ENCODE results near the gene YY1. TPM values are rescaled to one million over a fixed set of nuclear protein-coding genes. Genes with fewer than 3 reads are reported as not detected.
"Not testable (repeated sequence)": the region's sequence is repeated elsewhere in the genome, so short reads cannot be mapped to it uniquely, and the experiment has no call there.

Gene YY1
- polyA plus RNA-seq, 1 experiment: 15.7 TPM

GRCh38 chr14:100279563-100279962 lies 40.6 kb downstream of the YY1 start:
- no peaks in the 10 kb centered on the region for H3K27me3 ChIP-seq (ENCODE audit: control insufficient read depth, insufficient read depth, low read length)
- CTCF ChIA-PET: interaction anchor here (1.0 to 1.2 kb wide), 2 partner anchors 13 kb away, joined by 3 to 4 read pairs; no protein-coding TSS in a partner anchor

GRCh38 chr14:100281286-100282082 lies 42.5 kb downstream of the YY1 start:
- POLR2A ChIA-PET: no interaction called here

More at GRCh38 chr14:100279563-100279962, 40.6 kb downstream of the YY1 start:
- no peak for DNase-seq (ENCODE audit: low read depth)
- no peak overlapping the region for H3K4me3 ChIP-seq (ENCODE audit: low read depth, low read length)
- TF ChIP-seq, protein P1, sequence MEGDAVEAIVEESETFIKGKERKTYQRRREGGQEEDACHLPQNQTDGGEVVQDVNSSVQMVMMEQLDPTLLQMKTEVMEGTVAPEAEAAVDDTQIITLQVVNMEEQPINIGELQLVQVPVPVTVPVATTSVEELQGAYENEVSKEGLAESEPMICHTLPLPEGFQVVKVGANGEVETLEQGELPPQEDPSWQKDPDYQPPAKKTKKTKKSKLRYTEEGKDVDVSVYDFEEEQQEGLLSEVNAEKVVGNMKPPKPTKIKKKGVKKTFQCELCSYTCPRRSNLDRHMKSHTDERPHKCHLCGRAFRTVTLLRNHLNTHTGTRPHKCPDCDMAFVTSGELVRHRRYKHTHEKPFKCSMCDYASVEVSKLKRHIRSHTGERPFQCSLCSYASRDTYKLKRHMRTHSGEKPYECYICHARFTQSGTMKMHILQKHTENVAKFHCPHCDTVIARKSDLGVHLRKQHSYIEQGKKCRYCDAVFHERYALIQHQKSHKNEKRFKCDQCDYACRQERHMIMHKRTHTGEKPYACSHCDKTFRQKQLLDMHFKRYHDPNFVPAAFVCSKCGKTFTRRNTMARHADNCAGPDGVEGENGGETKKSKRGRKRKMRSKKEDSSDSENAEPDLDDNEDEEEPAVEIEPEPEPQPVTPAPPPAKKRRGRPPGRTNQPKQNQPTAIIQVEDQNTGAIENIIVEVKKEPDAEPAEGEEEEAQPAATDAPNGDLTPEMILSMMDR (IDR thresholded peaks at IDR 0.05; ENCODE audit: insufficient read depth, low read depth, low read length): no peak
- H3K36me3 ChIP-seq (ENCODE audit: control insufficient read depth, insufficient read depth, low read length): peaks cover 11% of the 10 kb centered on the region
- POLR2A ChIA-PET: no interaction called here

GRCh38 chr14:100282083-100282350 lies 43.1 kb downstream of the YY1 start:
- POLR2A ChIA-PET: no interaction called here

More at GRCh38 chr14:100281286-100282082, 42.5 kb downstream of the YY1 start:
- peaks cover 8% of the 10 kb centered on the region for H3K36me3 ChIP-seq (ENCODE audit: control insufficient read depth, insufficient read depth, low read length)
- TF ChIP-seq, protein P1 (IDR thresholded peaks at IDR 0.05; ENCODE audit: insufficient read depth, low read depth, low read length): no peak
- CTCF ChIA-PET: interaction anchor here (1.2 to 1.4 kb wide), 2 partner anchors 9 to 102 kb away, joined by 4 read pairs; no protein-coding TSS in a partner anchor
- no peak for DNase-seq (ENCODE audit: low read depth)
- no peaks in the 10 kb centered on the region for H3K27me3 ChIP-seq (ENCODE audit: control insufficient read depth, insufficient read depth, low read length)
- no peak overlapping the region for H3K4me3 ChIP-seq (ENCODE audit: low read depth, low read length)

DNA sequence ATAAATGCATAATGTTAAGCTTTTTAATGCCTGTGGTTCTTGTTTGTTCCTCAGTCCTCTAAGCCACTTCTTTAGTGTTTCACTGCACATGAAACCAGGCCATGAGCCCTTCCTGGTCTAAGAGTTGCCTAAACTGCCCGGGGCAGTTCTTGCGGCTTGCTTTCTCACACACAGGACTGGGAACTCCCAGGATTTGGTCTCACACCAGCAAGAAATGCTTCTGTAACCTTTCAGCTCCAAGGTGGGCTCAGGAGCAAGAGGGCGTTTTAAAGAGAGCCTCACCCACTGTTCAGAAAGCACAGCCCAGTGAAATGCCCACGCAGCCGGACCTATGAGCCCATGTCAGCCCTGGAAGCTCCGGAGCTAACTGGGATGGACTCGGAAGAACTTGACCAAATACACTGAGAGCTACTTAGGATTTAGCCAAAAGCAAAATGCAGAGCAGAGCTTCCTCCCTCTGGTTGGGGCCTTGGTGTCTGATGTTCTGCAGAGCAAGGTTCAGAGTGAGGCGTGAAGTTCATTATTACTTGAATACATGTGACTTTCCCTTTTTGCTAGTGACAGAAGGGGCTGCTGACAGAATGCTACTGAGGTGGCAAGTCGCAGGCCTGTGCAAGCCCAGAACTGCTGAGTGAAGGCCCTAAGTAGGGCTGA lies 43.9 kb downstream of the YY1 start:
- Histone ChIP-seq H3K36me3 (ENCODE audit: control insufficient read depth, insufficient read depth, low read length) (peaks cover 7% of the 10 kb centered on the region), H3K4me3 (ENCODE audit: low read depth, low read length) (no peak overlapping the region), H3K27me3 (ENCODE audit: control insufficient read depth, insufficient read depth, low read length) (no peaks in the 10 kb centered on the region)
- TF ChIP-seq, protein P1 (IDR thresholded peaks at IDR 0.05; ENCODE audit: insufficient read depth, low read depth, low read length): no peak
- POLR2A ChIA-PET: no interaction called here
- CTCF ChIA-PET: interaction anchor here (0.8 to 5.7 kb wide), 6 partner anchors 10 to 135 kb away, joined by 3 to 58 read pairs (median 4); no protein-coding TSS in a partner anchor
- no peak for DNase-seq (ENCODE audit: low read depth)

More at GRCh38 chr14:100282083-100282350, 43.1 kb downstream of the YY1 start:
- Histone ChIP-seq H3K36me3 (ENCODE audit: control insufficient read depth, insufficient read depth, low read length) (peaks cover 7% of the 10 kb centered on the region), H3K4me3 (ENCODE audit: low read depth, low read length) (no peak overlapping the region), H3K27me3 (ENCODE audit: control insufficient read depth, insufficient read depth, low read length) (no peaks in the 10 kb centered on the region)
- TF ChIP-seq, protein P1 (IDR thresholded peaks at IDR 0.05; ENCODE audit: insufficient read depth, low read depth, low read length): no peak
- DNase-seq (ENCODE audit: low read depth): no peak
- CTCF ChIA-PET: interaction anchor here (1.2 to 1.9 kb wide), 3 partner anchors 10 to 102 kb away, joined by 4 to 5 read pairs (median 4); no protein-coding TSS in a partner anchor

- H3K4me3 ChIP-seq (ENCODE audit: low read depth, low read length); H3K36me3 ChIP-seq (ENCODE audit: control insufficient read depth, insufficient read depth, low read length); DNase-seq (ENCODE audit: low read depth); POLR2A ChIA-PET; H3K27me3 ChIP-seq (ENCODE audit: control insufficient read depth, insufficient read depth, low read length): not testable (repeated sequence)
- CTCF ChIA-PET: interaction anchor here (0.8 to 5.7 kb wide), 7 partner anchors 14 to 134 kb away, joined by 3 to 58 read pairs (median 5); no protein-coding TSS in a partner anchor
Observed at GRCh38 chr14:100283436-100283835, 44.5 kb downstream of the YY1 start.
